Osteocyte (in vitro differentiated cells): ENCODE results near the gene CDC73. TPM values are rescaled to one million over a fixed set of nuclear protein-coding genes. Genes with fewer than 3 reads are reported as not detected.
A peak's percentile ranks its signal among the peaks of the same experiment; 100 is the strongest.
"Not testable (repeated sequence)": the region's sequence is repeated elsewhere in the genome, so short reads cannot be mapped to it uniquely, and the experiment has no call there.

Experiments
- DNase-seq: peaks from one replicate; pipeline ENCODE4 v3.0.0; 2021; ENCODE audit warnings: mixed read lengths; ENCODE audit not compliant: unreplicated experiment; ENCODE audit errors: extremely low spot score
- H3K27ac Mint-ChIP-seq: one replicate; pipeline ENCODE4 v1.8.0; 2021; ENCODE audit warnings: mild to moderate bottlenecking, mixed read lengths; ENCODE audit not compliant: unreplicated experiment
- H3K27me3 Mint-ChIP-seq: one replicate; pipeline ENCODE4 v1.8.0; 2021; ENCODE audit warnings: mixed read lengths; ENCODE audit not compliant: unreplicated experiment
- H3K36me3 Mint-ChIP-seq: one replicate; pipeline ENCODE4 v1.8.0; 2021; ENCODE audit warnings: mixed read lengths; ENCODE audit not compliant: unreplicated experiment
- H3K4me1 Mint-ChIP-seq: one replicate; pipeline ENCODE4 v1.8.0; 2021; ENCODE audit warnings: mixed read lengths; ENCODE audit not compliant: unreplicated experiment
- H3K4me3 Mint-ChIP-seq: one replicate; pipeline ENCODE4 v1.8.0; 2021; ENCODE audit warnings: mild to moderate bottlenecking, moderate library complexity, mixed read lengths; ENCODE audit not compliant: unreplicated experiment
- H3K9me3 Mint-ChIP-seq: one replicate; pipeline ENCODE4 v1.8.0; 2021; ENCODE audit warnings: mixed read lengths; ENCODE audit not compliant: unreplicated experiment
- total RNA-seq: library from RNA; stranded (reverse); gene quantifications from 2 replicates; pipeline ENCODE4 v1.2.1, GENCODE V29; 2021
- TF ChIP-seq, protein P1 (sequence below): fragments of 200-600 bp; sonication (generic); IDR thresholded peaks from 2 replicates; pipeline ENCODE4 v1.5.0; 2021; ENCODE audit warnings: antibody characterized with exemption, mild to moderate bottlenecking, moderate library complexity

CDC73 gene
- total RNA-seq, 1 donor from 2014 or later = 73.3 TPM

- Mint-ChIP-seq H3K27ac (peak overlapping the region; percentile 79), H3K9me3 (no peaks in the 10 kb centered on the region), H3K27me3 (no peaks in the 10 kb centered on the region), H3K36me3 (peaks cover 1% of the 10 kb centered on the region), H3K4me1 (peaks cover 66% of the 10 kb centered on the region), H3K4me3 (peak overlapping the region; percentile 82)
- TF ChIP-seq, protein P1, sequence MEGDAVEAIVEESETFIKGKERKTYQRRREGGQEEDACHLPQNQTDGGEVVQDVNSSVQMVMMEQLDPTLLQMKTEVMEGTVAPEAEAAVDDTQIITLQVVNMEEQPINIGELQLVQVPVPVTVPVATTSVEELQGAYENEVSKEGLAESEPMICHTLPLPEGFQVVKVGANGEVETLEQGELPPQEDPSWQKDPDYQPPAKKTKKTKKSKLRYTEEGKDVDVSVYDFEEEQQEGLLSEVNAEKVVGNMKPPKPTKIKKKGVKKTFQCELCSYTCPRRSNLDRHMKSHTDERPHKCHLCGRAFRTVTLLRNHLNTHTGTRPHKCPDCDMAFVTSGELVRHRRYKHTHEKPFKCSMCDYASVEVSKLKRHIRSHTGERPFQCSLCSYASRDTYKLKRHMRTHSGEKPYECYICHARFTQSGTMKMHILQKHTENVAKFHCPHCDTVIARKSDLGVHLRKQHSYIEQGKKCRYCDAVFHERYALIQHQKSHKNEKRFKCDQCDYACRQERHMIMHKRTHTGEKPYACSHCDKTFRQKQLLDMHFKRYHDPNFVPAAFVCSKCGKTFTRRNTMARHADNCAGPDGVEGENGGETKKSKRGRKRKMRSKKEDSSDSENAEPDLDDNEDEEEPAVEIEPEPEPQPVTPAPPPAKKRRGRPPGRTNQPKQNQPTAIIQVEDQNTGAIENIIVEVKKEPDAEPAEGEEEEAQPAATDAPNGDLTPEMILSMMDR = no peak
- DNase-seq = no peak
Measured at GRCh38 chr1:193187114-193187513, 65.3 kb downstream of the CDC73 start.

GRCh38 chr1:193188915-193189314 is 67.1 kb downstream of the CDC73 start:
- not testable (repeated sequence) for H3K4me3 Mint-ChIP-seq, H3K27me3 Mint-ChIP-seq, H3K9me3 Mint-ChIP-seq, DNase-seq, H3K36me3 Mint-ChIP-seq
- Mint-ChIP-seq H3K27ac (peak overlapping the region; percentile 79), H3K4me1 (peaks cover 61% of the 10 kb centered on the region)

- no peaks in the 10 kb centered on the region for H3K27me3 Mint-ChIP-seq
- H3K4me3 Mint-ChIP-seq = no peak overlapping the region
- H3K4me1 Mint-ChIP-seq = peaks cover 62% of the 10 kb centered on the region
- peak overlapping the region; percentile 79 for H3K27ac Mint-ChIP-seq
- DNase-seq = no peak
- TF ChIP-seq, protein P1 = no peak
- no peaks in the 10 kb centered on the region for H3K9me3 Mint-ChIP-seq
- H3K36me3 Mint-ChIP-seq = peaks cover 7% of the 10 kb centered on the region
Measured at GRCh38 chr1:193189442-193190095, 67.7 kb downstream of the CDC73 start.

DNA sequence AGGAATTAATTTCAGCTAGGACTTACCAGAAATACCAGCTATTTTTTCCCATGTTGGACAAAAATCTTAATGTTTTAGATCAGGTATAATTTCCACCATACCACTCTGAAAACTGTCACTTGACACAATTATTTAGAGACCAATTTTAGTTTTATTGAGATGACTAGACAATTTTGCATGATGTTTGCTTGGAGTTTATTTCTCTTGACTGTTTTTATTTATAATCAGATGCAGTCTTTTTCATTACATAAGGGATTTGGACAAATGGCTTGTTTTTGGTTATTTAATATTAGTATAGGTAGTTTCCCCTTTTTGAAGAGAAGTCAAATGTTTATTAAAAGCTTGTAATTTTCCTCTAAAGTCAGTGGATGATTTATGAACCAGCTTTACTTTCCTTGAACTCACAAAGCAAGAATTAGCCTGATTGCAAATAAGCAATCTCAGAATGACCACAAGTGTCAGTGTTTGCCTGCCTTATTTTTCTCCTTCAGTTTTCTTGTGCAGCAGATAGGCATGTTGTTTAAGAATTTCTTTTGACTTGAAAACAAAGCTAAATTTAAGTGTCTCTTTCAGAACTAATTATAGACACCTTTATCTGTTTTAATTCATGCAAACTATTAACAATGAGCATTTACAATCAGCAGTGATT is 68.4 kb downstream of the CDC73 start:
- TF ChIP-seq, protein P1 = peak; percentile 60
- H3K4me3 Mint-ChIP-seq = no peak overlapping the region
- DNase-seq = no peak
- peaks cover 57% of the 10 kb centered on the region for H3K4me1 Mint-ChIP-seq
- H3K36me3 Mint-ChIP-seq = peaks cover 10% of the 10 kb centered on the region
- no peaks in the 10 kb centered on the region for H3K9me3 Mint-ChIP-seq
- H3K27ac Mint-ChIP-seq = peak overlapping the region; percentile 79
- H3K27me3 Mint-ChIP-seq = no peaks in the 10 kb centered on the region

DNA sequence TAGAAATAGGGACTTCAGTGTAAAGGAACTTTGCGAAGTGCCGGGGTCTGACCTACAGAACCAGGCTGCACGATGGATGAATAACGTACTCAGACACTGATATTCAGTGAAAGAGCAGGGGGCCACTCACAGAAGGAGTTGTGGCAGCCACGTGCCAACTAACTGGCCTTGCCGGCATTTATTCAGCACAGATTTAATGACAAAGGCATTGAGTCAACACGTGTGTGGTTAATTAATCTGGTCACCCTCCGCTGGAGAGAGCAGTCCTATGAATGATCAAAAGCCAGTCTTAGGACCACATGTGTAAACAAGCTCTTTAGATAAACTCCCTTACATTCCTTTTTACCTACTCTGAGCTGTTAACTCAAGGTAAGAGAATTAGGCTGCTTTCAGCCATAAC is 70.8 kb downstream of the CDC73 start:
- Mint-ChIP-seq H3K27ac (no peak overlapping the region), H3K4me3 (no peak overlapping the region), H3K9me3 (peaks cover 5% of the 10 kb centered on the region), H3K4me1 (peaks cover 53% of the 10 kb centered on the region), H3K36me3 (peaks cover 15% of the 10 kb centered on the region), H3K27me3 (no peaks in the 10 kb centered on the region)
- no peak for DNase-seq
- TF ChIP-seq, protein P1 = no peak
